ACC112 (cell line): ENCODE data around the gene OGFOD1.

ENCODE experiments used
- H2AFZ ChIP-seq: fragments of 200-600 bp; sonication (generic); one replicate; pipeline ENCODE4 v1.6.0; 2017; ENCODE audit warnings: antibody characterized with exemption, low read length; ENCODE audit not compliant: unreplicated experiment
- H3K27ac ChIP-seq: fragments of 200-600 bp; sonication (generic); 2 replicates; pipeline ENCODE4 v1.5.1; 2014; ENCODE audit warnings: low read depth, mild to moderate bottlenecking, antibody characterized with exemption, low read length, moderate library complexity
- H3K27me3 ChIP-seq: fragments of 200-600 bp; sonication (generic); 2 replicates; pipeline ENCODE4 v1.6.1; 2014; ENCODE audit warnings: mild to moderate bottlenecking, antibody characterized with exemption, low read length, moderate library complexity, mixed read lengths; ENCODE audit not compliant: insufficient read depth
- H3K36me3 ChIP-seq: fragments of 200-600 bp; sonication (generic); 2 replicates; pipeline ENCODE4 v1.6.1; 2016; ENCODE audit warnings: mild to moderate bottlenecking, antibody characterized with exemption, low read length, moderate library complexity, mixed read lengths; ENCODE audit not compliant: insufficient read depth
- H3K4me1 ChIP-seq: fragments of 200-600 bp; sonication (generic); one replicate; pipeline ENCODE4 v1.6.1; 2016; ENCODE audit warnings: low read length, mixed read lengths; ENCODE audit not compliant: insufficient read depth, unreplicated experiment, control insufficient read depth
- H3K4me3 ChIP-seq: fragments of 200-600 bp; sonication (generic); 2 replicates; pipeline ENCODE4 v1.5.1; 2014; ENCODE audit warnings: mild to moderate bottlenecking, low read depth, low read length
- H3K79me2 ChIP-seq: fragments of 200-600 bp; sonication (generic); one replicate; pipeline ENCODE4 v1.6.0; 2016; ENCODE audit warnings: low read length; ENCODE audit not compliant: control insufficient read depth, unreplicated experiment, insufficient read depth

The OGFOD1 gene

GRCh38 chr16:56419740-56420548 lies 31.4 kb upstream of the OGFOD1 start:
- no peaks in the 10 kb centered on the region for H3K36me3 ChIP-seq
- no peak overlapping the region for H2AFZ ChIP-seq
- H3K27ac ChIP-seq, result no peak overlapping the region
- peaks cover 36% of the 10 kb centered on the region for H3K4me1 ChIP-seq
- H3K4me3 ChIP-seq, result no peak overlapping the region
- H3K79me2 ChIP-seq, result peaks cover 79% of the 10 kb centered on the region
- no peaks in the 10 kb centered on the region for H3K27me3 ChIP-seq

GRCh38 chr16:56420613-56421012 lies 30.7 kb upstream of the OGFOD1 start:
- no peak overlapping the region for H3K27ac ChIP-seq
- H3K27me3 ChIP-seq, result no peaks in the 10 kb centered on the region
- H3K36me3 ChIP-seq, result no peaks in the 10 kb centered on the region
- no peak overlapping the region for H3K4me3 ChIP-seq
- peaks cover 74% of the 10 kb centered on the region for H3K79me2 ChIP-seq
- H2AFZ ChIP-seq, result no peak overlapping the region
- peaks cover 32% of the 10 kb centered on the region for H3K4me1 ChIP-seq

DNA sequence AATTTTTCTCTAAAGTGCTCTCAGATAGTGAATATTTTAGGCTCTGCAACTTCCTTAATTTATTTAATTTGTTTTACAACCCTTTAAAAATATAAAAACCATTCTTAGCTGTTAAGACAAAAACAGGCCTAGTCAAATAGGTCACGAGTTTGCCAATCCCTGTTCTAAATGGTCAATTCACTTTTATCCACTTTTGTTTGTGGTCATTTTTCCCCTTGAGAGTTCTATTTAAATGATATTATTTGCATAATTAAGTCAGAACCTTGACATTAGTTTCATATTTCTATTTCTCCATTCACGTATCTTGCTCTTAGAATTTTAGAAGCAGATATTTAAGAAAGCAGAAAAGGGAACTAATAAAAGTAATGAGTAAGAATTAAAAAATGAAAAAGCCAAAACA lies 30.0 kb upstream of the OGFOD1 start:
- Histone ChIP-seq H3K27me3 (no peaks in the 10 kb centered on the region), H2AFZ (no peak overlapping the region), H3K4me3 (no peak overlapping the region), H3K79me2 (peaks cover 74% of the 10 kb centered on the region), H3K4me1 (peaks cover 32% of the 10 kb centered on the region), H3K36me3 (no peaks in the 10 kb centered on the region), H3K27ac (no peak overlapping the region)

DNA sequence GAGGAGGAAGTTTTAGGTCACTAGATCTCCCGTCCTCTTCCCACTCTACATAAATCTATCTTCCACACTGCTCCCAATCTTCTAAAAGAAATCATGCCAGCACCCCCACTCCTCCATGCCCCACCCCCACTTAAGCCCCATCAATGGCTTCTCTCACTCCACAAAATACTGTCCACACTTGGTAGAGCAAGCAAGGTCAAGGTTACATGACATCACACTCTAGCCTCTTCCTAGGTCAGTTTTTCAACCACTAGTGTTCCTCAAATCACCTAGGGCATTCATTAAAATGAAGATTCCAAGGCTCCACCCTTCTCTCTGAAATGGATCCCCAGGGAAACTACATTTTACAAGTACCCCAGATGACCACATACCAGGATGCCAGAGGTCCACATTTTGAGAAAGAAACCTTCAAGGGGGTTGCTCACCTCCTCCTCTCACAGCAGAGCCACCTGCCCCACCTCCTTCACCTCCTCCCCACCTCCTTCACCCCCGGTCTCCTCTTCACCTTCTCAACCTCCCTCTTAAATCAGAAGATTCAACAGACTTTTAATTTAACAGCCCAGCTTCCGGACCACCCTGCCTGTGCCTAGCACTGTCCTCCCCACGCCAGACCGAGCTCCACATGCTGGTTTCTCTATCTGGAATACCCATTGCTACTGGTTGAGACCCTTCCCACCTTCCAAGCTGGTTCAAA lies 29.2 kb upstream of the OGFOD1 start:
- peaks cover 67% of the 10 kb centered on the region for H3K79me2 ChIP-seq
- no peaks in the 10 kb centered on the region for H3K36me3 ChIP-seq
- H2AFZ ChIP-seq, result no peak overlapping the region
- peaks cover 32% of the 10 kb centered on the region for H3K4me1 ChIP-seq
- H3K27me3 ChIP-seq, result no peaks in the 10 kb centered on the region
- no peak overlapping the region for H3K27ac ChIP-seq
- H3K4me3 ChIP-seq, result no peak overlapping the region

DNA sequence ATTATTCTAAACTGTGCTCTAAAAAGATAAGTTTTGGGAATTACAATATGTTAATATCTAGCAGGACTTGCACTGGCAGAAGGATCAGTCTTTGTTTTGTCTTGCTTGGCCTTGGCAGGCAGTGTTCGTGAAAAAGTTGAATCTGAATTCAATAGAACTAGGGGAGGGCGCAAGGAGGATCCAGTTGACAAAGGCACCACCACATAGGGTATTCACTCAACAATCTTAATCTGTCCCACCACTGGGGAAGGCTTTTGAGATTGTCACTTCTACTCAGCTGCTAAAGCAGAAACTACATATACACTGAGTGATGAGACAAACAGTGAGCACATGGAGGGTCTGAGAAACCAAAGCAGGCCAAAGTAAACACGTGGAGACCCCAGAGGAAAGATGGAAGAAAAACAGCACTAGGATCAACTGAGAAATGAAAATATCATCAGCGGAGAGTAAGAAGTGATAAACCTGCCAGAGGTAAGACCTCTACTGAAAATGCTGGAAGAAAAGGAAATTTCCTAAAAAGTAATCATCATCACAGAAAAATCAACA lies 28.4 kb upstream of the OGFOD1 start:
- Histone ChIP-seq H3K4me1 (peaks cover 32% of the 10 kb centered on the region), H3K4me3 (peak overlapping the region; percentile 97), H3K36me3 (no peaks in the 10 kb centered on the region), H3K79me2 (peaks cover 58% of the 10 kb centered on the region), H3K27ac (no peak overlapping the region), H2AFZ (no peak overlapping the region), H3K27me3 (no peaks in the 10 kb centered on the region)

- no peak overlapping the region for H3K27ac ChIP-seq
- H3K4me3 ChIP-seq, result peak overlapping the region; percentile 97
- H3K27me3 ChIP-seq, result no peaks in the 10 kb centered on the region
- no peaks in the 10 kb centered on the region for H3K36me3 ChIP-seq
- H2AFZ ChIP-seq, result peak overlapping the region; percentile 43
- H3K4me1 ChIP-seq, result peaks cover 32% of the 10 kb centered on the region
- H3K79me2 ChIP-seq, result peaks cover 55% of the 10 kb centered on the region
Observed at GRCh38 chr16:56423584-56424403, 27.6 kb upstream of the OGFOD1 start.

DNA sequence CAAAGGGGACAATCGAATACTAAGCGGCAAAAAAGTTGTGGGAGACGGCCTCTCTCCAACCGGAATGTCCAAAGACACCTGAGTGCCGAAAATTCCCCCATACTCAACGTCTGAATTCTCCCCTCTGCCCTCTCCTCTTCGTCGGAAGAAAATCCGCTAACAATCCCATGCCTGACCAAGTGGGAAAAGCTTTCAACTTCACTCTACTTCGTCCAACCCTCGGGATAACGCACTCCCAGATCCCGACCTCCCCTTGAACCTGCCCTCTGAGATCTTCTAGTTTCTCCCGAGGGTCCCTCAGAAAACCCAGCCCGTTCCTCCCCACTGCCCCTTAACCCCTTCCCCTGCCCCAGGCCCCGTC lies 27.0 kb upstream of the OGFOD1 start:
- peak overlapping the region; percentile 97 for H3K4me3 ChIP-seq
- peak overlapping the region; percentile 43 for H2AFZ ChIP-seq
- peaks cover 32% of the 10 kb centered on the region for H3K4me1 ChIP-seq
- peak overlapping the region; percentile 2; the same call in 1 of the 2 replicates for H3K27ac ChIP-seq
- H3K36me3 ChIP-seq, result no peaks in the 10 kb centered on the region
- H3K27me3 ChIP-seq, result no peaks in the 10 kb centered on the region
- H3K79me2 ChIP-seq, result peaks cover 55% of the 10 kb centered on the region

- H2AFZ ChIP-seq, result peak overlapping the region; percentile 77
- H3K27me3 ChIP-seq, result no peaks in the 10 kb centered on the region
- H3K36me3 ChIP-seq, result no peaks in the 10 kb centered on the region
- H3K27ac ChIP-seq, result peak overlapping the region; percentile 28; the same call in 1 of the 2 replicates
- peaks cover 29% of the 10 kb centered on the region for H3K4me1 ChIP-seq
- peak overlapping the region; percentile 97 for H3K4me3 ChIP-seq
- H3K79me2 ChIP-seq, result peaks cover 52% of the 10 kb centered on the region
Observed at GRCh38 chr16:56424791-56425438, 26.4 kb upstream of the OGFOD1 start.

GRCh38 chr16:56425439-56425832 lies 25.9 kb upstream of the OGFOD1 start, which contains the start of gene AMFR:
TSS of gene AMFR (minus strand) at chr16:56425545. CDS start at chr16:56425327, 218 bp downstream.
- H3K4me3 ChIP-seq, result peak within 1 kb of the TSS; percentile 97
- peaks cover 46% of the 10 kb centered on the region for H3K79me2 ChIP-seq
- H3K27ac ChIP-seq, result peak within 1 kb of the TSS; percentile 28; the same call in 1 of the 2 replicates
- peak within 1 kb of the TSS; percentile 77 for H2AFZ ChIP-seq
- no peaks in the 10 kb centered on the region for H3K27me3 ChIP-seq
- H3K36me3 ChIP-seq, result no peaks in the 10 kb centered on the region
- H3K4me1 ChIP-seq, result peaks cover 24% of the 10 kb centered on the region

DNA sequence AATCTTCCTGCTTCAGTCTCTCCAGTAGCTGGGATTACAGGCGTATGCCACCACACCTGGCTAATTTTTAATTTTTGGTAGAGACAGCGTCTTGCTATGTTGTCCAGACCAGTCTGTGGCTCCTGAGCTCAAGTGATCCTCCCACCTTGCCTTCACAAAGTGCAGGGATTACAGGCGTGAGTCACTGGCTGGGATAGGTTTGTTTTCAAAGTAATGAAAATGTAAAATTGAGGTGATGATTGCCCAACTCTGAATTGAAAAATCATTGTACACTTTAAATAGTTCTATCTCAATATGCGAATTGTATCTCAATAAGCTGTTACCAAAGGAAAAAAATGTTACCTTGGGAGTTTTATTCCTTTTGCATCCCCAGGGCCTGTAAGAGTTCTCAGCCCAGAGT lies 24.8 kb upstream of the OGFOD1 start:
- Histone ChIP-seq H3K4me1 (peaks cover 22% of the 10 kb centered on the region), H3K27me3 (no peaks in the 10 kb centered on the region), H3K4me3 (no peak overlapping the region), H3K36me3 (no peaks in the 10 kb centered on the region), H3K27ac (no peak overlapping the region), H2AFZ (no peak overlapping the region), H3K79me2 (peaks cover 35% of the 10 kb centered on the region)
